ENCODE results near the gene DUSP28. TPM values are rescaled to one million over a fixed set of nuclear protein-coding genes. Genes with fewer than 3 reads are reported as not detected.

Gene DUSP28
- total RNA-seq, 1 experiment from 2014 or later = 2.3 TPM

GRCh38 chr2:240529344-240529999, 30.7 kb upstream of the DUSP28 start:
- ChIA-PET POLR2A (no interaction called here), CTCF (no interaction called here)
- H3K36me3 Mint-ChIP-seq = peaks cover 74% of the 10 kb centered on the region
- no peak for ATAC-seq
- H3K4me3 Mint-ChIP-seq = no peak overlapping the region
- H3K4me1 Mint-ChIP-seq = no peaks in the 10 kb centered on the region
- DNase-seq (ENCODE audit: low spot score) = no peak
- H3K27me3 Mint-ChIP-seq (ENCODE audit: low read depth) = peaks cover 6% of the 10 kb centered on the region
- TF ChIP-seq IRF2 (CRISPR knock-in tag; IDR thresholded peaks at IDR 0.05; ENCODE audit: borderline replicate concordance, low read depth) (no peak), TP53 (CRISPR knock-in tag; IDR thresholded peaks at IDR 0.05) (no peak), PREB (CRISPR knock-in tag; IDR thresholded peaks at IDR 0.05; ENCODE audit: borderline replicate concordance) (no peak), ATF6 (CRISPR knock-in tag; IDR thresholded peaks at IDR 0.05) (no peak), TEAD4 (CRISPR knock-in tag; IDR thresholded peaks at IDR 0.05) (no peak), ZNF317 (CRISPR knock-in tag; IDR thresholded peaks at IDR 0.05; ENCODE audit: borderline replicate concordance, low read depth) (no peak), ZNF281 (CRISPR knock-in tag; IDR thresholded peaks at IDR 0.05) (no peak), MAX (CRISPR knock-in tag; IDR thresholded peaks at IDR 0.05) (no peak), IRF1 (CRISPR knock-in tag; IDR thresholded peaks at IDR 0.05) (no peak), ZNF263 (CRISPR knock-in tag; IDR thresholded peaks at IDR 0.05; ENCODE audit: low read depth) (no peak), JUN (CRISPR knock-in tag; IDR thresholded peaks at IDR 0.05) (no peak), ELF4 (CRISPR knock-in tag; IDR thresholded peaks at IDR 0.05; ENCODE audit: low read depth) (no peak)
- no peak overlapping the region for H3K27ac Mint-ChIP-seq
- H3K9me3 Mint-ChIP-seq = peaks cover 82% of the 10 kb centered on the region

GRCh38 chr2:240530181-240530580, 30.0 kb upstream of the DUSP28 start:
- no peak for DNase-seq (ENCODE audit: low spot score)
- ATAC-seq = no peak
- no peak for TF ChIP-seq JUN (CRISPR knock-in tag; IDR thresholded peaks at IDR 0.05)
- no peak for TF ChIP-seq FOXJ3 (CRISPR knock-in tag; IDR thresholded peaks at IDR 0.05; ENCODE audit: borderline replicate concordance)
- no peak for TF ChIP-seq ZMAT4 (CRISPR knock-in tag; IDR thresholded peaks at IDR 0.05)
- TF ChIP-seq CREM (CRISPR knock-in tag; IDR thresholded peaks at IDR 0.05) = no peak
- TF ChIP-seq ZNF396 (CRISPR knock-in tag; IDR thresholded peaks at IDR 0.05; ENCODE audit: borderline replicate concordance) = no peak
- TF ChIP-seq E2F5 (CRISPR knock-in tag; IDR thresholded peaks at IDR 0.05) = no peak
- TF ChIP-seq MAX (CRISPR knock-in tag; IDR thresholded peaks at IDR 0.05) = no peak
- TF ChIP-seq ZNF416 (CRISPR knock-in tag; IDR thresholded peaks at IDR 0.05) = no peak
- TF ChIP-seq ELF4 (CRISPR knock-in tag; IDR thresholded peaks at IDR 0.05; ENCODE audit: low read depth) = no peak
- no peak for TF ChIP-seq RORB (CRISPR knock-in tag; IDR thresholded peaks at IDR 0.05)
- no peak for TF ChIP-seq AFF4 (CRISPR knock-in tag; IDR thresholded peaks at IDR 0.05; ENCODE audit: borderline replicate concordance)
- no peak for TF ChIP-seq GABPB1 (CRISPR knock-in tag; IDR thresholded peaks at IDR 0.05)
- POLR2A ChIA-PET = no interaction called here
- Mint-ChIP-seq H3K9me3 (peaks cover 77% of the 10 kb centered on the region), H3K36me3 (peaks cover 70% of the 10 kb centered on the region), H3K27me3 (ENCODE audit: low read depth) (peaks cover under 1% of the 10 kb centered on the region), H3K4me1 (no peaks in the 10 kb centered on the region), H3K27ac (no peak overlapping the region), H3K4me3 (no peak overlapping the region)
- CTCF ChIA-PET = no interaction called here

Measured in WTC11 (cell line).